Measurements from ENCODE around the gene TUBA3E. TPM values are rescaled to one million over a fixed set of nuclear protein-coding genes. Genes with fewer than 3 reads are reported as not detected.
"Not testable (repeated sequence)": the region's sequence is repeated elsewhere in the genome, so short reads cannot be mapped to it uniquely, and the experiment has no call there.

Gene TUBA3E
- total RNA-seq, 2 experiments from 2014 or later: not detected

GRCh38 chr2:130220505-130220904, 22.3 kb upstream of the TUBA3E start:
- POLR2A ChIA-PET; H3K36me3 Mint-ChIP-seq (ENCODE audit: low read depth); H3K4me1 Mint-ChIP-seq; H3K4me3 Mint-ChIP-seq; DNase-seq; CTCF ChIA-PET; H3K27ac Mint-ChIP-seq; H3K9me3 Mint-ChIP-seq: not testable (repeated sequence)
- H3K27me3 Mint-ChIP-seq: peaks cover 22% of the 10 kb centered on the region

DNA sequence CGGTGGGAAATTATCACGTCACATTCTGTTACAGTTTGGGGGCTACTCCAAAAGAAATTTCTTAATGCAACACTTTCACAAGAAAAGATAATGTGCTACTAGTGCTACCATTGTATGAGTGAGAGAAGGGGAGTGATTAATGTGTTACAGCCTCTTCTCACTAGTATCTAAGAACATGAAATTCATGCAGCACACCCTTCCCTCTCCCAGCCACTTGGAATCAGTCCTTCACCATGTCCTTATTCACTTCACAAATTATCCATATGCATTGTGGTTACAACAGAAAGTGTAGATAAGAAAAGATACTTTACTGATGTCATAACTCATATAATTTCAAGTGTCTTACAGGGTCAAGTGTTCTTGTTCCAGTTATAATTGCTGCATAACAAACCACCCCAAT, 20.9 kb upstream of the TUBA3E start:
- H3K27ac Mint-ChIP-seq; DNase-seq; POLR2A ChIA-PET; H3K4me1 Mint-ChIP-seq; CTCF ChIA-PET; H3K9me3 Mint-ChIP-seq; H3K4me3 Mint-ChIP-seq; H3K36me3 Mint-ChIP-seq (ENCODE audit: low read depth): not testable (repeated sequence)
- H3K27me3 Mint-ChIP-seq: peaks cover 26% of the 10 kb centered on the region

DNA sequence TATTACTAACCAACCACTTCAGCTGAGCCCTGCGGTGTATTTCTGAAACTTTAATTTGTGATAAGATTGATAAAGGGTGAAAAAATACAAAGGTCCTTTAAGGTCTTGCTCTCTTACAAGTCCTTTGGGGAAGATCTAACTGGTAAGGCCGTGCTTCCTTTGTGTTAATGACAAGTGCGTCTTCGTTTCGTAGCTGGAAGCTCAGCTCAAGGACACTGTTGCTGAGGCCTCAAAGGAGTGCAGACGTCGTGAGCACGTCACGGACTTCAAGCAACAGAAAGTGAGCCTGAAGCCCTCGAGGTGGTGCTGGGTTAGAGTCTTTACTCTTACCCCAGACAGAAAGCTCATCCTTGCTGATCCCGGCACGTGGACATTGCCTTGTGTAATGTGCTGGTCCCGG, 8.8 kb upstream of the TUBA3E start:
- H3K9me3 Mint-ChIP-seq; H3K27ac Mint-ChIP-seq; H3K4me1 Mint-ChIP-seq; H3K36me3 Mint-ChIP-seq (ENCODE audit: low read depth); POLR2A ChIA-PET; DNase-seq; CTCF ChIA-PET; H3K4me3 Mint-ChIP-seq; H3K27me3 Mint-ChIP-seq: not testable (repeated sequence)

- H3K4me1 Mint-ChIP-seq; H3K27ac Mint-ChIP-seq; H3K36me3 Mint-ChIP-seq (ENCODE audit: low read depth); H3K4me3 Mint-ChIP-seq; H3K9me3 Mint-ChIP-seq; POLR2A ChIA-PET; CTCF ChIA-PET; DNase-seq; H3K27me3 Mint-ChIP-seq: not testable (repeated sequence)
Measured at GRCh38 chr2:130203150-130203549, 4.9 kb upstream of the TUBA3E start.

DNA sequence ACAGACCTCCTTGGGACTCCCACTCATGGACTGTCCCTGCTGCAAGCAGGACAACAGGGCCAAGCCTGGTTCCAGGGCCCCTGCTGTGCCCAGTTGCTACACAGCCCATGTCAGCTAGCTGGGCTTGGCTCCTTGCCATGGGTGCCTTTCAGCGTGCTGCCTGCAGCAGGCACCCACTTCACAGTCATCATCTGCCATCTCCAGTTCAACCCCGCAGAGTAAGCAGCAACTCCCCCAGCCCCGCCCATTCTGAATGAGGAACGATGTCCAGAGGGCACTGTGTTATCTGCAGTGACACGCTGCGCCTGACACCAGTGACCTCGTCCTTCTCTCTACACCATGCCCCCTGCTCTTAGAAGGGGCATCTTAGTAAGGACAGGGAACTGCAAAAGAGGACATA, 4.3 kb upstream of the TUBA3E start:
- DNase-seq; POLR2A ChIA-PET; H3K4me1 Mint-ChIP-seq; H3K9me3 Mint-ChIP-seq; CTCF ChIA-PET; H3K36me3 Mint-ChIP-seq (ENCODE audit: low read depth); H3K27me3 Mint-ChIP-seq; H3K27ac Mint-ChIP-seq; H3K4me3 Mint-ChIP-seq: not testable (repeated sequence)

DNA sequence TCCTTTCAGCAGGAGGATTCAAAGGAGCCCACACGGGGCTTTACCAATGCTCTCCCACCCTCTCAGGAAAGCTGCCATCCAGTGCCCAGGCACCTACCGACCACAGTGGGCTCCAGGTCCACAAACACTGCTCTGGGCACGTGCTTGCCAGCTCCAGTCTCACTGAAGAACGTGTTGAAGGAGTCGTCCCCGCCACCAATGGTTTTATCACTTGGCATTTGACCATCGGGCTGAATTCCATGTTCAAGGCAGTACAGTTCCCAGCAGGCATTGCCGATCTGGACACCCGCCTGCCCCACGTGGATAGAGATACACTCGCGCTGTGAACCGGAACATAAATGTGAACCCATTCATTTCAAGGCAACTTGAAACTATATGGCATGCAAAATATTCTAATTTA, 2.2 kb downstream of the TUBA3E start:
- peaks cover 11% of the 10 kb centered on the region for H3K4me1 Mint-ChIP-seq
- peaks cover 11% of the 10 kb centered on the region for H3K36me3 Mint-ChIP-seq (ENCODE audit: low read depth)
- CTCF ChIA-PET, H3K4me3 Mint-ChIP-seq, POLR2A ChIA-PET, H3K9me3 Mint-ChIP-seq, DNase-seq, H3K27me3 Mint-ChIP-seq, H3K27ac Mint-ChIP-seq: not testable (repeated sequence)

DNA sequence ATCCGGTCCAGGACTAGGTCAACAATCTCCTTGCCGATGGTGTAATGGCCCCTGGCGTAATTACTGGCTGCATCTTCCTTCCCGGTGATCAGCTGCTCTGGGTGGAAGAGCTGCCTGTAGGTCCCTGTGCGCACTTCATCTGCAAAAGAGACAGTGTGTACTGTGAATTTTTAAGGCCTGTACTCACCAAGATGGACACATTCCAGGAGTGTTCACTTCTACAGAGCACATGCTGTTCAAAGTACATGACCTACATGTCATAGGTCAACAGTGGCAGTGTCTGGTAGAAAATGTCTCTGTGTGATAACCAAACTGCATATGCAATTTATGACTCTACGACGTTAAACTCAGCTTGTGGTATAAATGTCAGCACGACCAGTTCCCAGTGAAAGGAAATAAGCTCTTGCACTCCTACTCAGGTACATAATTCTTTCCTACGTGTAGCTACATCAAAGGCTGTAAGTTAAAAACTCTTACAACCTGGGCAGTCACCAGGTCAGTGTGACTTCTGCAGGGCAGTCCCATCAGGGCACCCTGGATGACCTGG, 3.1 kb downstream of the TUBA3E start:
- H3K27me3 Mint-ChIP-seq, DNase-seq, CTCF ChIA-PET, H3K9me3 Mint-ChIP-seq, H3K4me3 Mint-ChIP-seq, POLR2A ChIA-PET, H3K27ac Mint-ChIP-seq: not testable (repeated sequence)
- H3K4me1 Mint-ChIP-seq: peaks cover 14% of the 10 kb centered on the region
- peaks cover 15% of the 10 kb centered on the region for H3K36me3 Mint-ChIP-seq (ENCODE audit: low read depth)

- POLR2A ChIA-PET, H3K27me3 Mint-ChIP-seq, DNase-seq, H3K27ac Mint-ChIP-seq, H3K4me3 Mint-ChIP-seq, CTCF ChIA-PET, H3K9me3 Mint-ChIP-seq: not testable (repeated sequence)
- H3K4me1 Mint-ChIP-seq: peaks cover 14% of the 10 kb centered on the region
- H3K36me3 Mint-ChIP-seq (ENCODE audit: low read depth): peaks cover 15% of the 10 kb centered on the region
Measured at GRCh38 chr2:130193824-130194223, 4.4 kb downstream of the TUBA3E start.

- CTCF ChIA-PET, H3K4me3 Mint-ChIP-seq, H3K27ac Mint-ChIP-seq, DNase-seq, H3K27me3 Mint-ChIP-seq, H3K9me3 Mint-ChIP-seq: not testable (repeated sequence)
- Mint-ChIP-seq H3K36me3 (ENCODE audit: low read depth) (peaks cover 15% of the 10 kb centered on the region), H3K4me1 (peaks cover 14% of the 10 kb centered on the region)
- POLR2A ChIA-PET: interaction anchor here (1.1 kb wide), 1 partner anchor 10 kb away, joined by 4 read pairs; the partner anchor contains the start of gene MZT2B
Measured at GRCh38 chr2:130192451-130192850, 5.8 kb downstream of the TUBA3E start.

- POLR2A ChIA-PET, CTCF ChIA-PET, H3K4me3 Mint-ChIP-seq, H3K27me3 Mint-ChIP-seq, H3K9me3 Mint-ChIP-seq, H3K27ac Mint-ChIP-seq, DNase-seq: not testable (repeated sequence)
- Mint-ChIP-seq H3K36me3 (ENCODE audit: low read depth) (peaks cover 17% of the 10 kb centered on the region), H3K4me1 (peaks cover 14% of the 10 kb centered on the region)
Measured at GRCh38 chr2:130191319-130191718, 6.9 kb downstream of the TUBA3E start.

- Mint-ChIP-seq H3K27ac (no peak overlapping the region), H3K36me3 (ENCODE audit: low read depth) (peaks cover 19% of the 10 kb centered on the region), H3K27me3 (no peaks in the 10 kb centered on the region), H3K4me3 (no peak overlapping the region), H3K4me1 (peaks cover 21% of the 10 kb centered on the region), H3K9me3 (no peaks in the 10 kb centered on the region)
- ChIA-PET CTCF (no interaction called here), POLR2A (no interaction called here)
- no peak for DNase-seq
Measured at GRCh38 chr2:130190237-130190636, 8.0 kb downstream of the TUBA3E start.

DNA sequence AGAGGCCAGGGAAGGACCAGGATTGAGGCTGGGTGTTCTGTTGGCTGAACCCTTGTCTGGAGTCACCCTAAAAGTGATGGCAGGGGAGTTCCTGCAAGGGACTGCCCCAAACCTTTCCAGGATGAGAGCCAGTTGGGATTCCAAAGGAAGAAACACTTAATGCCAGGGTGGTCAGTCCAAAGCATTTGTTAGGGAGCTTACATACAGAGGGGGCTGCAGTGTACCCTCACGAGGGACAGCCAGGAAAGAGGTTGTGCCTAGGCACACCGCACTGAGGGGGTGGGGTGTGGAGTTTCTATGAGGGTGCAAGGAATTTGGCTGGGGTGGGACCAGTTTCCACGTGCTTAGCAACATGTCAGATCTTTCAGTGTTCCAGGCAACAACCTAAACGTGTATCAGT, 9.3 kb downstream of the TUBA3E start:
- CTCF ChIA-PET: not testable (repeated sequence)

DNA sequence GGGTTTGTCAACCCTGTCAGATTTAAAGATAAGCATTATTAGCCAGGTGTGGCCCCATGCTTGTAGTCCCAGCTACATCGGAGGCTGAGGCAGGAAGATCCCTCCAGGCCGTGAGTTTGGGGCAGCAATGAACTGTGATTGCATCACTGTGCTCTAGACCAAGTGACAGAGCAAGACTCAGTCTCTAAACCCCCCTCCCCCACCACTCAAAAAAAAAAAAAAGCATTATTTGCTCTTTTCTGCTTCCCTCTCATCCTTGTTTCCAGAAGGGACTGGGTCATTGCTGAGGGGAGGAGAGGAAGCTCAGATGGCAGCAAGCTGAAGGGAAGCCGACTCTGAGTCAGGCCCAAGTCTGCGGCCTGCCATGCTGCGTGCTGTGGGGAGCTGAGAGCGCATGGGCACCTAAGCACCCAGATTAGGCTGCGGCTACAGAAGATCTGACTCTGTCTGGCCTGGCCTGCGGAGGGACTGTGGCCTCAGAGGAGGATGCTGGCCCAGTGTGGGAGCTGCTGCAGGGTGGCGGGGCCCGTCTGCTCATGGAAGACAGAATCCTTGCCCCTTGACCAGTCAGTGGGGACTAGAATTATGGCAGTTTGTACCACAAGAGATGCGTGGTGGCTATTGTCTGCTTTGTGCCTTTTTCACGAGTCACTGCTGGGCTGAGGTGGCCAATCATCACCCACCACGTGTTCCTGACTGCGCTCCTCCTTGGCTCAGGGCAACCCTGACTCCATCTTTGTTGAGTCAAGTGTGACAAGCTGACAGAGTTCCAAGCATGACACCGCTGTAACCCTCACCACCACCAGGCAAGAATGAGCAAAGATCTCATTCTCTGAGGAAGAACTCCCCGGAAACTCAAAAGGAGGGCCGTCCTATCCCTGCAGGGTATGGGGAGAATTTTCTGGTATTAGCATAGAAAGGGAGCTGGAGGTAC, 10.1 kb downstream of the TUBA3E start:
- H3K9me3 Mint-ChIP-seq, POLR2A ChIA-PET, DNase-seq, CTCF ChIA-PET, H3K4me3 Mint-ChIP-seq, H3K27me3 Mint-ChIP-seq, H3K27ac Mint-ChIP-seq: not testable (repeated sequence)
- H3K36me3 Mint-ChIP-seq (ENCODE audit: low read depth): peaks cover 23% of the 10 kb centered on the region
- H3K4me1 Mint-ChIP-seq: peaks cover 34% of the 10 kb centered on the region

More for the DNA sequence above, 9.3 kb downstream of the TUBA3E start:
- H3K27me3 Mint-ChIP-seq, DNase-seq, H3K27ac Mint-ChIP-seq, H3K9me3 Mint-ChIP-seq, POLR2A ChIA-PET, H3K4me3 Mint-ChIP-seq: not testable (repeated sequence)
- peaks cover 27% of the 10 kb centered on the region for H3K4me1 Mint-ChIP-seq
- peaks cover 19% of the 10 kb centered on the region for H3K36me3 Mint-ChIP-seq (ENCODE audit: low read depth)

- no peak for DNase-seq
- POLR2A ChIA-PET: interaction anchor here (1.0 kb wide), 1 partner anchor 155 kb away, joined by 4 read pairs; the partner anchor contains the start of gene IMP4
- Mint-ChIP-seq H3K4me3 (no peak overlapping the region), H3K4me1 (peaks cover 34% of the 10 kb centered on the region), H3K36me3 (ENCODE audit: low read depth) (peaks cover 20% of the 10 kb centered on the region), H3K9me3 (no peaks in the 10 kb centered on the region), H3K27ac (no peak overlapping the region), H3K27me3 (no peaks in the 10 kb centered on the region)
- CTCF ChIA-PET: no interaction called here
Measured at GRCh38 chr2:130187268-130187667, 11.0 kb downstream of the TUBA3E start.

Measured in activated CD4-positive, alpha-beta memory T cell treated with anti-CD3 and anti-CD28 coated beads, Interleukin-2, amount 10 ng/mL, durations not matched to agents 7 days and 5 days (primary cell).